ENCODE data around the gene SHMT2.

The SHMT2 gene

DNA sequence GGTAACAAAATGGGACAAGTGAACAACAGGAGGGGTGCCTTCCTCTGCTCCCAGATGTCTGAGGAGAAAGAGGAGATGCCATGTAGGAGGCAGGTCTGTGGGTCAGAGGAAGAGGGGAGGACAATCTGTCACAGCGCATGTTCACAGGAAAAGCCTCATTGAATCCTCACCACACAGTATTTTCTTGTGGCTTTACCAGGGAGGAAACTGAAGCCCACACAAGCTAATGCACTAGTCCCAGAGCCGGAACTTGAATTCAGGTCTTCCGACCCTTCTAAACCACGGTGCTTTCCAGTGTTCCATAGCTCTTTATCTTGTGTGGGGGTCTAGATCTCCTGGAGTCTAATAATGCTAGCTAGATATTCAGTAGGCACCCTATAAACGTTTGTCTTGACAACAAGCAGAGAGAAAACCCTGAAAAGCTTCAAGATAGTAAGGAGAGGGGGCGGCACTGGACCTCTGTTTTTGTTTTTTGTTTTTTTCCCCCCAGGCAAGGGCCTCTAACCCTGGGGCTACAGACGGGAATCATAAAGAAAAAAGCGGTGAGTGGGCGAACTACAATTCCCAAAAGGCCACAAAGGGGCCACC is 371 bp upstream of the SHMT2 start:
- DNase-seq = no peak

DNA sequence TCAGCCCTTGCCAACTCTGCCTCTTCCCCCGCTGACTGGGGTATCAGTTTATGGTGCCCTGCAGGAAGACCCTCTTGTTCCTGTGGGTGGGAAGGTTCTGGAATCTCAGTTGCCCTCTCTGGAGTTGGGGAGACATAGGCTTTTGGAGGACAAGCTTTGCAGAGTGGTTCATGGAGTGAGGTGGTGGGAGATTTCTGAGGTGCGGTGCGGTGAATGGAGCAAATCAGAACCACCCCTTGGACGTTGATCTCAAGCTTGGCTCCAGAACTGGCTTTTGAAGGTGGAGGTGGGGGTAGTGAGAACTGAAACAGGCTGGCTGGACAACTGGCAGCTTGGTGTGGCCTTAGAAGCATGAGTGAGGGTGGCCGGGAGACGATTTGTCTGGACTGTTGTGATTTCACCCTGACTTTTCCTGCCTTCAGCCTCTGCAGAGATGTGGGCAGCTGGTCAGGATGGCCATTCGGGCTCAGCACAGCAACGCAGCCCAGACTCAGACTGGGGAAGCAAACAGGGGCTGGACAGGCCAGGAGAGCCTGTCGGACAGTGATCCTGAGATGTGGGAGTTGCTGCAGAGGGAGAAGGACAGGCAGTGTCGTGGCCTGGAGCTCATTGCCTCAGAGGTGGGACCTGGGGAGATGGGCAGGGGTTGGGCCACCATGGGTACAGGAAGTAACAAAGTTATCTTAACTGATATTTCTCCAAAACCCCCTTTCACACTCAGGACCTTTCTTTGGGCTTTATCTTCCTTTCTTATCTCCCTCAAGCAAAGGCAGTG is 1.1 kb downstream of the SHMT2 start:
- no peak for DNase-seq

DNA sequence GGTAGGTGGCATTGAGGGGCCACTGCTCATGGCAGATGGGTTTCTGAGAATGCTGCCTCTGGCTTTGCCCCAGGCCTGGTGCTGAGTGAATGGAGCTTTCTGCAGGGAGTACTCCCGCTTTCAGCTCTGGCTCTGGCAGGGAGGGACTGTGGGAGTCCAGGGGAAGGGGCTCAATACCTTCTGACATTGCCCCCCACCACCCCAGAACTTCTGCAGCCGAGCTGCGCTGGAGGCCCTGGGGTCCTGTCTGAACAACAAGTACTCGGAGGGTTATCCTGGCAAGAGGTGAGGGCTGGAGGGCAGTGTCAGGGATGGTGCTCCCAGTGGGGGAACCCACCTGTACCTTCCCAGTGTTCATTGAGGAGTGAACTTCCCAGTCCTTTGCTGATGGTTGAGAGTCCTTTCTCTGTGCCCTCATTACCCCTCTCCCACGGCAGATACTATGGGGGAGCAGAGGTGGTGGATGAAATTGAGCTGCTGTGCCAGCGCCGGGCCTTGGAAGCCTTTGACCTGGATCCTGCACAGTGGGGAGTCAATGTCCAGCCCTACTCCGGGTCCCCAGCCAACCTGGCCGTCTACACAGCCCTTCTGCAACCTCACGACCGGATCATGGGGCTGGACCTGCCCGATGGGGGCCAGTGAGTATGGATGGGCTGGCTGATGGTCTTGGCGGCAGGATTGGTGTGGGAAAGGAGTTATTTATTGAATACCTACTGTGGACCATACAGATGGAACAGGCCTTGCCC is 1.9 kb downstream of the SHMT2 start:
- no peak for DNase-seq

DNA sequence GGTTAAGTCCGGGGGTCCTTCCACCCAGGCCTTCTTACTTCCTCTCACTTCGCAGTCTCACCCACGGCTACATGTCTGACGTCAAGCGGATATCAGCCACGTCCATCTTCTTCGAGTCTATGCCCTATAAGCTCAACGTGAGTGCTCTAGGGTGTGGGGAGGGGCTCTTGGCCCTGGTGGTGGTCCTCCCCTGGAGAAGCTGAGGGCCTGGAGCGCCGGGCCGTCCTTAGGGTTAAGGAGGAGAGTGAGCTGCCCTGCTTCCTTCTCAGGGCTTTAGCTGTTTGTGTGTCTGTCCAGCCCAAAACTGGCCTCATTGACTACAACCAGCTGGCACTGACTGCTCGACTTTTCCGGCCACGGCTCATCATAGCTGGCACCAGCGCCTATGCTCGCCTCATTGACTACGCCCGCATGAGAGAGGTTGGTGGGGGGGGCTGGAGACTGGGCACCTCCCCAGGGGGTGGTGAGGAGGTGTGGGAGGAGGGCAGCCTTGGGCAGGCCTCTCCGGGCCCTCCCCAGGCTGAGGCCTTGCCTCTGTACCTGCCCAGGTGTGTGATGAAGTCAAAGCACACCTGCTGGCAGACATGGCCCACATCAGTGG is 2.7 kb downstream of the SHMT2 start:
- DNase-seq = no peak

DNA sequence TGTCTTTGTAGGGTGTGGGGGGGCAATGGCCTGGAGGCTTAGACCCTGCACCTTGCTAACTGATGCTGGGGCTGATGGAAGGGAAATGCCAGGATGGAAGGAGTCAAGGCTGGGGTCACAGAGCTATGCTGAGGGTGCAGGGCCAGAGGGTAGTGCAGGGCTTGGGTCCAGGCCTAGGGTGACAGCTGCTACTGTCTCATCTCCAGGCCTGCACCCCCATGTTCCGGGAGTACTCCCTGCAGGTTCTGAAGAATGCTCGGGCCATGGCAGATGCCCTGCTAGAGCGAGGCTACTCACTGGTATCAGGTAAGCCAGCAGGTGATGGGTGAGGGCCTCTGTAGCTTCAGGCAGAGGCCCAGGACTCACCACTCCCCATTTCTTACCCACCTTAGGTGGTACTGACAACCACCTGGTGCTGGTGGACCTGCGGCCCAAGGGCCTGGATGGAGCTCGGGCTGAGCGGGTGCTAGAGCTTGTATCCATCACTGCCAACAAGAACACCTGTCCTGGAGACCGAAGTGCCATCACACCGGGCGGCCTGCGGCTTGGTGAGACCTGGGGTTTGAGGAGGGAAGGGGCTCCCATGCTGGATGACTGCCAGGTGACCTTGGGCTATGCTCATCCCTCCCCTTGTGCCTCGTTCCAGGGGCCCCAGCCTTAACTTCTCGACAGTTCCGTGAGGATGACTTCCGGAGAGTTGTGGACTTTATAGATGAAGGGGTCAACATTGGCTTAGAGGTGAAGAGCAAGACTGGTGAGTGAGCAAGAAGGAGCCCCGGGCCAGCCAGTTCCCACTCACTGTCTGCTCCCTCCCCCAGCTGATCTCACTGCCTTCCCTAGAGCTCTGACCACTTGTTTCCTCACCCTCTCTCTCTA is 4.1 kb downstream of the SHMT2 start:
- DNase-seq = no peak

DNA sequence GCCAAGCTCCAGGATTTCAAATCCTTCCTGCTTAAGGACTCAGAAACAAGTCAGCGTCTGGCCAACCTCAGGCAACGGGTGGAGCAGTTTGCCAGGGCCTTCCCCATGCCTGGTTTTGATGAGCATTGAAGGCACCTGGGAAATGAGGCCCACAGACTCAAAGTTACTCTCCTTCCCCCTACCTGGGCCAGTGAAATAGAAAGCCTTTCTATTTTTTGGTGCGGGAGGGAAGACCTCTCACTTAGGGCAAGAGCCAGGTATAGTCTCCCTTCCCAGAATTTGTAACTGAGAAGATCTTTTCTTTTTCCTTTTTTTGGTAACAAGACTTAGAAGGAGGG is 4.7 kb downstream of the SHMT2 start:
- no peak for DNase-seq

DNA sequence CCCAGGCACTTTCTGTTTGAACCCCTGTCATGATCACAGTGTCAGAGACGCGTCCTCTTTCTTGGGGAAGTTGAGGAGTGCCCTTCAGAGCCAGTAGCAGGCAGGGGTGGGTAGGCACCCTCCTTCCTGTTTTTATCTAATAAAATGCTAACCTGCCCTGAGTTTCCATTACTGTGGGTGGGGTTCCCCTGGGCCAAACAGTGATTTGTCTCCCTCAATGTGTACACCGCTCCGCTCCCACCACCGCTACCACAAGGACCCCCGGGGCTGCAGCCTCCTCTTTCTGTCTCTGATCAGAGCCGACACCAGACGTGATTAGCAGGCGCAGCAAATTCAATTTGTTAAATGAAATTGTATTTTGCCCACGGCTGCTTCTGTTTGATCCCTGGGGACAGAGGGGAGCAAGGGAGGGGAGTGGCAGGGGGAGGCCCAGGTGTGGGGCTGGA is 5.1 kb downstream of the SHMT2 start:
- DNase-seq = no peak

DNA sequence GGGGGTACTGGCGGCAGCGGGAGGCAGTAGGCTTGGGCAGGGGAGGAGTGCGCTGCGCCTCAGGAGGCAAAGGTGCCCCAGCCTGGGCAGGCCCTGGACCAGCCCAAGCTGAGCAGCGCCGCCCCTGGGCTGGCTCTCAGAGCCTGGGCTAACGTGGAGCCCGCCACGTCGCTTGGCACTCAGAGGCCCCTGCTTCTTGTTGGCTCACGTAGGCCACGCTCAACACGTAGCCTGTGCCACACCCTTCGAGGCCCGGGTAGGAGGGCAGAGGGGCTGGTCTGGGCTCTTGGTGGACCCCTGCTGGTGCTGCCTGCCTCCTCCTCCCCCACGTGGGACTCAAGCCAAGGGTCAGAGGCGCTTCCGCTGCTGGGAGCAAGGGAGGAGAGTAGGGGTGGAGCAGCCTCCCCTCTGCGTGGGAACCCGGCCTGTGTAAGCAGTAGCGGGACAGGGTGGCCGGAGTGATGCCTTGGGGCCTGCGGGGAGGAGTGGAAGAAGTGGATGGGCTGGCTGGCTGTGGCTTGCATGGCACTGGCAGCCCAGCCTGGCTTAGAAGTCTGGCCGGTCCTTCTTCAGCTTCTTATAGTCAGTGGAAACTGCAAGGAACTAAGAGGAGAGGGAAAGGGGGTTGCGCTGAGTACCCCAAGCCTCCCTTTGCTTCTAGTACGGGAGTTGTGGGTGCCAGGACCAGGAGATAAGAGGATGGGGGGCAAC is 5.7 kb downstream of the SHMT2 start:
- no peak for DNase-seq

DNA sequence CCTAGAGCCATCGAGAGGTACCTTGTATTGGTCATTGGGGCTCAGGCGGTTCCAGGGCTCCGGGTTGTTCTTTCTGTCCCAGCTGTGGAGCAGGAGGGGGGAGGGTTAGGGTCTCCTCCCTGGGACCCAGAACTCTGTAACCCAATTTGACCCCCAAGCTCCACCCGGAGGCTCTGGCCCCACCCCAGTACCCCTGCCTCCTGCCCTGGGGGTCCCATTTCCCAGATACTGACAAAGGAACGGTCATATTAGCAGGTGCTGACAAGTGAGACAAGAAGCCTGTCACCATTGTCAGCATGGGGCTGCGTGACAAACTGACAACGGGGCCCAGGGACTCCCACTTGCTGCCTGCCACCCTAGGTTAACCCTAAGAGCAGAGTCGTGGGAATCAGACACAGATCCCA is 6.2 kb downstream of the SHMT2 start:
- no peak for DNase-seq

DNA sequence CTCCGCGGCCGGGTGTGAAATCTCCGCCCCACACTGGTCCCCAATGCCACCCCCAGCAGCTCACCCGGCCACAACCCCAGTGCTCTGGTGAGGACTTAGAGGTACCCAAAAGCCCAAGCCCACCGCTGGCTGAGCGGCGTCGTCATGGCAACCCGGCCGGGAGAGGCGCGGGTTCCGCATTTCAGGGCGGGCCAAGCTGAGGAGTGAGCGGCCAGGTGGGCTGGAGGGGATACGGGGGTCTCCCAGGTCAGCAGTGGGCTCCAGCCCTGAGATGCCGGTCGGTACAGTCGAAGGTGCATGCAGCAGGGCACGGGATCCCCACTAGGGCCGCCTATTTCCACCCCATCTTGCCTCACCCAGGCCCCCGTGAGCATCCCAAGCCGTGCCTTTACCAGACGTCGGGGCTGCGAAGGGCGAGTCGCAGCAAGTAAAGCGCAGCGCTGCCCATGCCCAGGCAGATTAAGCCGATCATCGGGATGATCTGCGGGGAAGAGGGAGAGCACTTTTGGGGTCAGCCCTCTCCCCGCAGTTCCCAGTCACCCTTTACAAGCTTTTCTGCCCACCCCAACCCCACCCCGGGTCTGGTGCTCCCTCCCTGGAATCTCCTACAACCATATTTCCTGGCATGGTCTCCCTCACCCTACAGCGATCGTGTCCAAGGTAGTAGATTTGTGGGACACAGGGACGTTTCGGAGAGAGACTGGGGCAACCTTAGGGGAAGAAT is 6.9 kb downstream of the SHMT2 start:
- no peak for DNase-seq

DNA sequence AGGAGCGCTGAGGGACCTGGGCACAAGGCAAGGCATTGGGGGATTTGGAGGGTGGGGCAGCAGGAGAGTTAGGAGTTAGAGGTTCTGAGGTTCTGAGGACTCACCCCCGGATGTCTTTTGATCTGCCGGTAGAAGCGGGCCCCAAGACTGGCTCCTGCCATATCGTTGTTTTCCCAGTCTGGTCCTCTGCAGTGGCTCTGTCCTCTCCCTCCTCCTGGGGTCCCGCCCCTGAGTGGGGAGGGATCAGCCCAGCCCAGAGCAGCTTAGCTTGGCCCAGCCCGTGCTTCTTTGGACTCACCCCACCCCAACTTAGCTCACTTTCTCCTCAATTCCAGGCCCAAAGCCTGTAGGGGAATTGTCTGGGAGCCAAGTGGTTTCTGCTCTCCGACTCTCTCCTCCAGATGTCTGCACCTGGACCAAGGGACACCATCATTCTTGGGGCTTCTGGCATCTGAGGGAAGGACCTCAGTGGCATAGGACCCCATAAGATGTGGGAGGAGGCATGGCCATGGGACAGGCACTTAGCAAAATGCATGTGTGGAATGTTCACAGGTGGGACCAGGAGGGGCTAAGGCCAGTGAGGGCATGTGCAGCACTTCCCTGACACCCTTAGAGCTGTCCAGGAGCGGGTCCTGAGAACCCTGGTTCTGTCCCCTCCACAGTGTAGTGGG is 7.5 kb downstream of the SHMT2 start:
- DNase-seq = no peak

DNA sequence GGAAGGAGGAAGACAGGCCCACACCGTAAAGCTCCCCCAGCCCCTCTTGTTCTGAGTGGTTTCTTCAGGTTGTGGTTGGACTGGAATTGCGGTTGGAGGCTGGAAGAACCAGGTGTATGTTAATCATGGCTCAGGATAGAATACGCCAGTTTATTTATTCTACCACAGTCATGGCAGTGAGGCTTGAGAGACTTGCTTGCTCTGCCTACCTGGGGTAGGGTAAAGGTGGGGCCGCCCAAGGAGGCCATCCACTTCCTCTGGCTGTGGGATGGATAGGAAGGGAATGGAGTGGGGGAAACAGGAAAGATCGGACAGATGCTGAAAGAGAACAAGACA is 8.1 kb downstream of the SHMT2 start:
- DNase-seq = no peak

DNA sequence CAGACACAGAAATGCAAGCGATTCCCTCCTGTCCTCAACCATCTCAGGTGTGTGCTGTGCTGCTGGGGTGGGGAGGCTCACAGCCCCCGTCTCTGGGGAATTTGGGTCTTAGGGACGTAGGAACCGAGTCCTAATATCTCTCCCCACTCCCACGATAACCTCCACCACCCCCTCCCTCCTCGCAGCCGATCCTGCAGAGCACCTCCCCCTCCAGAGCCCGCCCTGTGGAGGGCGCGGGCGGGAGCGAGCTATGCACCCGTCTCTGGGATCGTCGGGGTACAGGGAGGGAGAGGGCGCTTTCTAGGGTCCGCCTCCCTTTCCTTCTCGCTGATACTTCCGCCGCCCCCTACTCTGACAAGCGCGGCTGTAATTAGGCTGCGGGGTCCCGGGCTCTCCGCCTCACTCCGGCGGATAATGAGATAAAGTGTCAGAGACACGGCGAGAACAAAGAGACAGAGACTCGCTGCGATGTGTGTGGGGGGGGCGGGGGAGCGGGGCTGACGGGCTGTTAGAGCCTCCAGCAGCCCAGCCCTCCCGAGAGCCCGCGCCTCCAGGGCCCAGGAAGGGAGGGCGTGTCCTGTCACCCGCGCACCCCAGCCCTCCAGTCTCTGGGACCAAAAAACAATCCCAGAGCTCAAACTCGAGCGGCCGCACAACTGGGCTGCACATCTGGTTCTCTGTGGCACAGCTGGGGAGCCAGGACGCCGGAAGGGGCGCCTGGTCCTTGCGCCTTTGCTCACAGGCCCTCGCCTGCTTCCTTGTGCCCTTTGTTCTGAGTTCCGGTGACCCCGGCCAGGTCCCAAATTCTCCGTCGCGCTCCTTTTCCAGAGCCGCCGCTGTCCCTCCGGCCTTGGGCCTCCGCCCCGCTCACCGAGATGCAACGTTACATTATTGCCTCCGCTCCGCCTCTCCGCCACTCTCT is 8.7 kb downstream of the SHMT2 start:
- DNase-seq = no peak

DNA sequence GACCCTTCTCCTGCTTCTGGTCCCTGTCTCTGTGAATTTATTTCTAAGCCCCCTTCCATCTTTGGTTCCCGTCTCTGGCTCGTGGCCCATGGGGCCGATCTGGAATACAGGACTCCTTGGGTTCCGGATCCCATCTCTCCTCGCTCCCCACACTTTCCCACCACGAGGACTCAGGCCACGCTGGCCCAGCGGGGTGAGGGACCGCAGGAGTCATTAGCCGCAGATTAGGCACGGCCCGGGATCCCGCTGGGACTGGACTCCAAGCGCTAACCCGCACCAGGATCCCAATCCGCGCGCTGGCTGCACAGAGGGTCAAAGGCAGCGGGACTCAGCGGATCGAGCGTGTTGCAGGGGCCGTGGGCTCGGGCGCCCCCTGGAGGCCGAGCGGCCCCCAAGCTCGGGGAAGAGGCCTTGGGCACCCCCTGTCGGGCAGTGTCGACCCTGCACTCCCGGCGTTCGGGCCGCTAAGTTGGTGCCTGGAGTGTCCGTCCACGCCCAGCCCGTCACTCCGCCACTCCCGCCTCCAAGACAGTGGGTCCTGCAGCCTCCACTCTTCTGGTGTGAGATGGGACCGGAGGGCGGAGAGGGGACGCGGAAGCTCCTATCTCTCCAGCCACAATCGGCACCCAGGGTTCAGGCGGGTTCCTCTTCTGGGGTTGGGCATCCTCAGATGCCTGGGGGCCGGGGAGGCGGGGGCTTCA is 9.5 kb downstream of the SHMT2 start:
- peak; percentile 84 for DNase-seq

DNA sequence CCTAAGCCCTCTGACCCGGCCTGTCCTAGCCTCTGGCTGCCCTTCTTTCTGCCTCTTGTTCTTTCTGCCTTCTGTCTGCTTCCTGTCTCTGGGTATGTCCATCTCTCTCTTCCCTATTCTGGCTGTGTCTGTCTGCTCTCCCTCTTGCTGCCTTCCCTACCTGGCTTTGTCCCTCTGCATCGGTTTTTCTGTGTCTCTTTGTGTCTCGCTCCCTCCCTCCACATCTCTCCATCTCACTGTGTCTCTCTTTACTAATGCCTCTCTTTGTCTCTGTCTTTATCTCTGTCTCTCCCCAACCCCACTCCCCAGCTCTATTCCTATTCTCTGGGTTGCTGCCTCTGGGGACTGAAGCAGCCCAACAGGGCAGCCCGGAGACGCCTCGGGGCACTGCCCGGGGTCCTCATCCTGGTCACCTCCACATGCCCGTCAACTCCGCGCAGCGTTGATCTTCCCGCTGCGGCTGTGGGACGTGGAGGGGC is 10.1 kb downstream of the SHMT2 start:
- DNase-seq = no peak

DNA sequence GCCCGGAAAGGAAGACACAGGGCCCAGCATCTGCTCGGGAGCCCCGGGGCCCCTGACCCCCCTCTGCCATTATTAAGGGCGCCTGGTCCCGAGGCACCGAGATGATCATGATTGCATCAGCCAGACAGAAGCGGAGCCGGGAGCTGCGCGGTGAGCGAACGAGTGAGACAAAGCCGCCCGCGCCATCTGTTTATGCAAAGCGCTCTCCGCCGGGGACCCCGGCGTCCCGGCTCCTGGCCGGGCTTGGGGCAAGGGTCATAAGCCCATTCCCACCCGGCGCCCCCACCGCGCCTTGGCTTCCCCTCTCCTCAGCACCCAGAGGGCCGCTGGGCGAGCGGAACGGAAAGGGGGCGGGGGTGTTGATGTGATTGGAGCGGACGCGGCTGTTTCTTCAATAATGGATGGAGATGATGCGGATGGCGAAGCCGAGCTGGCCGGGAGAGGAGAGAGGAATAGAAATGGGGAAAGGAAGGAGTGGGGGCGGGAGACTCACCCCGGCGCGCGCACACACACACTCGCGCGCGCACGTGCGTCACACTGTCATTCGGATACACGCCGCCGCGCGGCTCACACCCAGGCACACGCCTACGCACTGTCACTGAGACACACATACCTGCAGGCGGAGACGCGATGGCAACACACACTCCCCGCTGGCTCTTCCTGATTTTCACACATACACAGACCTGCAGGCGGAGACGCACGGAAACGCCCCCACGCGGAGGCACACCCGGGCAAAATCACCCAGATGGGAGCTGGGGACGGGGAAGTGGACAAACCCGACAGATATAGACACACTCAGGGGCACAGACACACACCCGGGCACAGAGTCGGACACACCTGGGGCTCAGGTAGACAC is 10.8 kb downstream of the SHMT2 start:
- peak; percentile 48 for DNase-seq

DNA sequence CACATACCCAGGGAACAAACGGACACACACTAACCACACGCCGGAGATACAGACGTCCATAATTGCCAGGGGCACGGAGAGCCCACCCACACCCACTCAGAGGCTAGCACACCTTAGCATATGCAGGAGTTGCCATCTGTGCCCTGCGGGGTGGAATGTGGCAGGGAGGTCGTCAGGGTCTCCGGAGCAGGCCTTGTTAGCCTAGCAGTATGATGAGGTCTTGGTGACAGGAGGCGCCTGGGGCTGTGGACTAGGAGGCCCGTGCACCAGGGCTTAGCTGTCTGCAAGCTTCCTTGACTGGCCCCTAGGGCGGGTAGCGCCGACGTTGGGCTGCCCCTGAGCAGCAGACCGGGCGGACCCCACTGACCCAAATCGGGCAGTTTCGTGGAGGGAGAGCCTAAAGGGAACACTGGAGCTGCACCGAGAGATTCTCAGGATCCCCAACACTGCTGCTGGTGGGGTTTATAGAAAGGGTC is 11.5 kb downstream of the SHMT2 start:
- no peak for DNase-seq

All from activated gamma-delta T cell treated with Interleukin-2 at 50 U/mL for 16 hours (primary cell).